Measurements from ENCODE around the gene SPATA45.
A peak's percentile ranks its signal among the peaks of the same experiment; 100 is the strongest.
"Not testable (repeated sequence)": the region's sequence is repeated elsewhere in the genome, so short reads cannot be mapped to it uniquely, and the experiment has no call there.

The SPATA45 gene

GRCh38 chr1:212856755-212857154, 9.3 kb upstream of the SPATA45 start:
- DNase-seq (ENCODE audit: low read depth) = no peak
- peak overlapping the region; percentile 88 for H3K4me3 ChIP-seq (ENCODE audit: low read depth, low read length)
- no peak for TF ChIP-seq CTCF (IDR thresholded peaks at IDR 0.05; ENCODE audit: low read depth, low read length, missing control alignments)

GRCh38 chr1:212853658-212854057, 6.2 kb upstream of the SPATA45 start:
- no peak for DNase-seq (ENCODE audit: low read depth)
- TF ChIP-seq CTCF (IDR thresholded peaks at IDR 0.05; ENCODE audit: low read depth, low read length, missing control alignments) = no peak
- no peak overlapping the region for H3K4me3 ChIP-seq (ENCODE audit: low read depth, low read length)

- no peak overlapping the region for H3K4me3 ChIP-seq (ENCODE audit: low read depth, low read length)
- no peak for TF ChIP-seq CTCF (IDR thresholded peaks at IDR 0.05; ENCODE audit: low read depth, low read length, missing control alignments)
- DNase-seq (ENCODE audit: low read depth) = no peak
Measured at GRCh38 chr1:212852105-212852688, 4.7 kb upstream of the SPATA45 start.

GRCh38 chr1:212844521-212844920, 2.9 kb downstream of the SPATA45 start:
- DNase-seq (ENCODE audit: low read depth); H3K4me3 ChIP-seq (ENCODE audit: low read depth, low read length): not testable (repeated sequence)

GRCh38 chr1:212838145-212838544, 9.3 kb downstream of the SPATA45 start:
- TF ChIP-seq CTCF (IDR thresholded peaks at IDR 0.05; ENCODE audit: low read depth, low read length, missing control alignments) = no peak
- DNase-seq (ENCODE audit: low read depth) = no peak
- no peak overlapping the region for H3K4me3 ChIP-seq (ENCODE audit: low read depth, low read length)

- H3K4me3 ChIP-seq (ENCODE audit: low read depth, low read length); DNase-seq (ENCODE audit: low read depth): not testable (repeated sequence)
Measured at GRCh38 chr1:212833211-212834207, 13.9 kb downstream of the SPATA45 start.

GRCh38 chr1:212828395-212828794, 19.1 kb downstream of the SPATA45 start:
- no peak overlapping the region for H3K4me3 ChIP-seq (ENCODE audit: low read depth, low read length)
- no peak for DNase-seq (ENCODE audit: low read depth)
- no peak for TF ChIP-seq CTCF (IDR thresholded peaks at IDR 0.05; ENCODE audit: low read depth, low read length, missing control alignments)

GRCh38 chr1:212827831-212828278, 19.6 kb downstream of the SPATA45 start:
- no peak overlapping the region for H3K4me3 ChIP-seq (ENCODE audit: low read depth, low read length)
- DNase-seq (ENCODE audit: low read depth) = no peak
- TF ChIP-seq CTCF (IDR thresholded peaks at IDR 0.05; ENCODE audit: low read depth, low read length, missing control alignments) = no peak

Data from GM12864 (cell line).